ENCODE data around the gene RPS6KA2. TPM values are rescaled to one million over a fixed set of nuclear protein-coding genes. Genes with fewer than 3 reads are reported as not detected.

RPS6KA2 gene
- total RNA-seq, 3 donors from 2014 or later: 23.7 to 124 (median 56.4) TPM

GRCh38 chr6:166660157-166660688 is 33.2 kb upstream of the RPS6KA2 start:
- intact Hi-C loops (cut with DNase I; ENCODE audit: low total_unique reads): no loop called here
- H3K4me3 ChIP-seq: no peak overlapping the region
- H3K36me3 ChIP-seq: no peaks in the 10 kb centered on the region
- peaks cover 0 to 8% of the 10 kb centered on the region in 2 donors for H3K27me3 ChIP-seq
- H3K9me3 ChIP-seq: no peaks in the 10 kb centered on the region
- H3K4me1 ChIP-seq: no peaks in the 10 kb centered on the region
- no peak for TF ChIP-seq POLR2AphosphoS5 (IDR thresholded peaks at IDR 0.05)
- TF ChIP-seq POLR2A (IDR thresholded peaks at IDR 0.05): no peak
- TF ChIP-seq, protein P1, sequence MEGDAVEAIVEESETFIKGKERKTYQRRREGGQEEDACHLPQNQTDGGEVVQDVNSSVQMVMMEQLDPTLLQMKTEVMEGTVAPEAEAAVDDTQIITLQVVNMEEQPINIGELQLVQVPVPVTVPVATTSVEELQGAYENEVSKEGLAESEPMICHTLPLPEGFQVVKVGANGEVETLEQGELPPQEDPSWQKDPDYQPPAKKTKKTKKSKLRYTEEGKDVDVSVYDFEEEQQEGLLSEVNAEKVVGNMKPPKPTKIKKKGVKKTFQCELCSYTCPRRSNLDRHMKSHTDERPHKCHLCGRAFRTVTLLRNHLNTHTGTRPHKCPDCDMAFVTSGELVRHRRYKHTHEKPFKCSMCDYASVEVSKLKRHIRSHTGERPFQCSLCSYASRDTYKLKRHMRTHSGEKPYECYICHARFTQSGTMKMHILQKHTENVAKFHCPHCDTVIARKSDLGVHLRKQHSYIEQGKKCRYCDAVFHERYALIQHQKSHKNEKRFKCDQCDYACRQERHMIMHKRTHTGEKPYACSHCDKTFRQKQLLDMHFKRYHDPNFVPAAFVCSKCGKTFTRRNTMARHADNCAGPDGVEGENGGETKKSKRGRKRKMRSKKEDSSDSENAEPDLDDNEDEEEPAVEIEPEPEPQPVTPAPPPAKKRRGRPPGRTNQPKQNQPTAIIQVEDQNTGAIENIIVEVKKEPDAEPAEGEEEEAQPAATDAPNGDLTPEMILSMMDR (IDR thresholded peaks at IDR 0.05): no peak
- DNase-seq (ENCODE audit: low spot score in 2 of 2): no peak
- no peak overlapping the region for H3K27ac ChIP-seq

DNA sequence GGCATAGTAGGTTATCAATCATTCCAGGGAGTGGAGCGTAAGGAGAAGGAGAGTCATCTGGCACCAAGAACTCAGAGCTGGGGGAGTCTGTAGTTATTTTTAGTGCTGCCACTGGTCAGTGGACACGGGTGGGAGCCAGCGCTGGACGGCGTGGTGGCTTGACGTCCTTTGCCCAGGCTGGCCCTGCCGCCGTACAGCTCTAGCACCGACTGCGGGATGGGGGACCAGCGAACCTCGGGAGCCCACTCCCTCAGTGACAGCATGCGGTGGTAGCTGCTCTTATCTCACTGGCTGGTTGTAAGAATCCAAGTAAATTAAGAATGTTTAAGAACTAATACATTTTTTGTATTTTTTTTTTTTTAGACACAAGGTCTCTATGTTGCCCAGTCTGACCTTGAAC is 32.5 kb upstream of the RPS6KA2 start:
- no peaks in the 10 kb centered on the region for H3K4me1 ChIP-seq
- H3K27ac ChIP-seq: no peak overlapping the region
- DNase-seq (ENCODE audit: low spot score in 2 of 2): no peak
- H3K4me3 ChIP-seq: no peak overlapping the region
- no peaks in the 10 kb centered on the region for H3K36me3 ChIP-seq
- H3K9me3 ChIP-seq: no peaks in the 10 kb centered on the region
- H3K27me3 ChIP-seq: peaks cover 0 to 8% of the 10 kb centered on the region in 2 donors
- TF ChIP-seq POLR2AphosphoS5 (IDR thresholded peaks at IDR 0.05) (no peak), POLR2A (IDR thresholded peaks at IDR 0.05) (no peak)
- TF ChIP-seq, protein P1 (IDR thresholded peaks at IDR 0.05): no peak
- intact Hi-C loops (cut with DNase I; ENCODE audit: low total_unique reads): no loop called here

- no peaks in the 10 kb centered on the region for H3K36me3 ChIP-seq
- no peak for DNase-seq (ENCODE audit: low spot score in 2 of 2)
- H3K27me3 ChIP-seq: peaks cover 0 to 8% of the 10 kb centered on the region in 2 donors
- intact Hi-C loops (cut with DNase I; ENCODE audit: low total_unique reads): no loop called here
- TF ChIP-seq, protein P1 (IDR thresholded peaks at IDR 0.05): no peak
- TF ChIP-seq POLR2AphosphoS5 (IDR thresholded peaks at IDR 0.05) (no peak), POLR2A (IDR thresholded peaks at IDR 0.05) (no peak)
- H3K9me3 ChIP-seq: no peaks in the 10 kb centered on the region
- H3K4me1 ChIP-seq: no peaks in the 10 kb centered on the region
- H3K4me3 ChIP-seq: no peak overlapping the region
- no peak overlapping the region for H3K27ac ChIP-seq
Observed at GRCh38 chr6:166658792-166659150, 31.7 kb upstream of the RPS6KA2 start.

GRCh38 chr6:166658115-166658791 is 31.2 kb upstream of the RPS6KA2 start:
- Histone ChIP-seq H3K27me3 (peaks cover 0 to 8% of the 10 kb centered on the region in 2 donors), H3K4me1 (no peaks in the 10 kb centered on the region), H3K36me3 (no peaks in the 10 kb centered on the region), H3K9me3 (no peaks in the 10 kb centered on the region), H3K4me3 (no peak overlapping the region), H3K27ac (no peak overlapping the region)
- no peak for DNase-seq (ENCODE audit: low spot score in 2 of 2)
- intact Hi-C loops (cut with DNase I; ENCODE audit: low total_unique reads): no loop called here
- TF ChIP-seq POLR2AphosphoS5 (IDR thresholded peaks at IDR 0.05) (no peak), POLR2A (IDR thresholded peaks at IDR 0.05) (no peak)
- TF ChIP-seq, protein P1 (IDR thresholded peaks at IDR 0.05): no peak

- intact Hi-C loops (cut with DNase I; ENCODE audit: low total_unique reads): no loop called here
Observed at GRCh38 chr6:166657531-166657930, 30.5 kb upstream of the RPS6KA2 start.

More at GRCh38 chr6:166657531-166657930, 30.5 kb upstream of the RPS6KA2 start:
- Histone ChIP-seq H3K4me1 (no peaks in the 10 kb centered on the region), H3K4me3 (no peak overlapping the region), H3K36me3 (no peaks in the 10 kb centered on the region), H3K27me3 (peaks cover 0 to 8% of the 10 kb centered on the region in 2 donors), H3K9me3 (no peaks in the 10 kb centered on the region), H3K27ac (no peak overlapping the region)
- no peak for DNase-seq (ENCODE audit: low spot score in 2 of 2)
- no peak for TF ChIP-seq POLR2AphosphoS5 (IDR thresholded peaks at IDR 0.05)
- TF ChIP-seq, protein P1 (IDR thresholded peaks at IDR 0.05): no peak
- no peak for TF ChIP-seq POLR2A (IDR thresholded peaks at IDR 0.05)

Data from breast epithelium (tissue), 4 donors.